HG03521 (cell line): Measurements from ENCODE around the gene PXDN.
"Not testable (repeated sequence)": the region's sequence is repeated elsewhere in the genome, so short reads cannot be mapped to it uniquely, and the experiment has no call there.

Source experiments
- ATAC-seq: cut with Tn5 transposase; IDR thresholded peaks from one replicate; pipeline ENCODE4 v1.9.1; 2021; ENCODE audit warnings: mild to moderate bottlenecking, moderate library complexity; ENCODE audit not compliant: unreplicated experiment

Gene PXDN

DNA sequence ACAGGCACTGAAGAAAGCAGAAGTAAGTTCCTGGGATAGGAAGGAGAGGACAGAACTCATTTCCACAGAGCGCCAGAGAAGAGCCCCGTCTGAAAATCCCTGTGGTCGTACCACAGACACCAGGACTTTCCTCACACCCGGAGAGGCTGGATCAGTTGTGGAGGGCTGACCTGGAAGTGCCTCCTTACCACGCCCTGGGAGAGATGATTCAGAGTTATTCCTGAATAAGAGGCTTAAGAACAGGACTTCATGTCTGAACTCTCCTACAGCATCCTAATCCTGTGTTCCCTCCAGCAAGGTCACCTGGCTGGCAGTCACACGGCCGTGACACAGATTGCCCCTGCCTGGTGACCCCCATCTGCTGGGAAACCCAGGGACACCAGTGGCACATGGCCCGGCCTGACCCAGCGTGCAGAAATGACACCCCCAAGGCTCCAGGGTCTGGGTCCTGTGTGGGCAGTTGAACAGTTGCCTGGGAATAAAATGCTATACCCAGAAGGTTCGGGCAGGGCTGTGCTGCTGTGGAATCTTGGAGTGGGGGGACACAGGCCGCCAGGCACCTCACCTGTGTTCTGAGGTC is 105.9 kb downstream of the PXDN start:
- ATAC-seq, result no peak

GRCh38 chr2:1636791-1637415 is 107.4 kb downstream of the PXDN start:
- no peak for ATAC-seq

DNA sequence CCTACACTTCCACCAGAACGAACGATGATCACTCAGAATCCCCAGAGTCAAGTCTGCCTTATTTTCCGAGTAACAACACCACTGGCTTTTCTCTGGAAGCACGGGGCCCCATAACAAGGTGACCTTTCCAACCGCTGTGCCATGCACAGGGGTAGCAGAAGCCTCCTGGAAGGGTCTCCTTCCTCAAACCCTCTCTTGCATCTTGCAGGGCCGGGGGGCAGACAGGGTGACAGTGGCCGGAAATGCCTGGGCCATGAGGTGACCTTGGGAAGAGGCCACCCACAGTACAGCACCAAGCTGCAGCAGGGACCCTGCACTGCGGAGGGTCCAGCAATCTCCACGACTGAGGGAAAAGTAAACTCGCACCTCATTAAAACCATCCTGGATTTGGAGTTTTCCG is 108.5 kb downstream of the PXDN start:
- ATAC-seq, result no peak

DNA sequence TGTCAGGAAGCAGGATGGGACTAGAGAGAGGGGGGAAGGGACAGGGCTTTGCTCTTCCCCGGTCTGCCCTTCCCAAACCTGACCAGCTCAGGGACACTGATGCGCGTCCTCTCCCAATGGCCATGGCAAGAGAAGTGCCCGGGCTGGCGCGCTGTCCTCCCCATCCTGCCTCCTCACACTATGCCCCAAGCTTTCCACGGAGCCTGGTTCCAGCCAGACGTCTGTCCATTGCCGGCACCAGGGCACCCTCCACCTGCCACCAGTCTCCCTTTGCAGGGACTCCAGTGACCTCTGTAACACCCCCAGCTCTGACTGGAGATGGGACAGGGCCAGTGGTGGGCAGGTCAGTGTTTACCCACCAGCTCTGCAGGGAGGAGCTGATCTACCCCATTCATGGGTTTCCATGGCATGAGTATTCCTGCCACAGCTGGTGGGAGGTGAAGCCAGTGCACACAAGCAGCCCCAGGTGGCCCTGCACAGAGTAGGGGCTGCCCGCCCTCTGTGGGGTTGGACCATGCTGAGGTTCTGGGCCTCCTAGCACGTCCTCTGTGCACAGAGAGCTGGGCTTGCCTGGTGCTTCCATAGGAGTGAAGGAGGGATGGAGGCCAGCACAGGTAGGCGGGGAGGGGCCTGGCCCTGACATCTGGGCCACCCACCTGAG is 109.5 kb downstream of the PXDN start:
- no peak for ATAC-seq

DNA sequence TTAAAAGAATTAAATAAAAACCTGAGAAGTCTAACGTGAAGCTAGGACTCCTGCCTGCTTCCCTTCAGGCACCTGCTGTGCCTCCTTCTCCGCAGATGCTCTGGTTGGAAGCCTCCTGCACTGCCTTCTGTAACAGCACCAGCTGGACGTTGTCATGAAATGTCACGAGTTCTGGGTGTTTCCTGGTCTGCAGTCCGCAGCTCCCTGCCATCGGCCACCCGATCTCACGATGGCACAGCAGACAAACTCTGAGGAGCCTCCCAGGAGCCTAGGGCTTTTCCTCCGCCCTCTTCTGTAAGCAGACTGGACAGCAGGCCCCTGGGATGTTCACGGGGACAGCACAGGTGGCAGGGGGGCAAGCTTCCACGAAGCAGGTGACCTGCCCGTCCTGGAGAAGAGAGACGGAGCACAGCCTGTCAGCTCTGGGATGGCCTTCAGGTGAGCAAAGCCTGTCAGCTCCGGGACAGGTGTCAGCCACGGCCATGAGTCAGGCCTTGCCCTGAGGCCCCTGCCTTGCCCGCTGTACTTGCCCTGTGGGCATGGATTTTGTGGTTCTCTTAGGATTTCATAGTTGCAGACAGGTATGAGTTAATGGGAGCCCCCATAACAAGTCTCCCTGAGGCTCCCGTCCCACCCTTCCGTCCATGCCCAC is 110.3 kb downstream of the PXDN start:
- ATAC-seq, result no peak

DNA sequence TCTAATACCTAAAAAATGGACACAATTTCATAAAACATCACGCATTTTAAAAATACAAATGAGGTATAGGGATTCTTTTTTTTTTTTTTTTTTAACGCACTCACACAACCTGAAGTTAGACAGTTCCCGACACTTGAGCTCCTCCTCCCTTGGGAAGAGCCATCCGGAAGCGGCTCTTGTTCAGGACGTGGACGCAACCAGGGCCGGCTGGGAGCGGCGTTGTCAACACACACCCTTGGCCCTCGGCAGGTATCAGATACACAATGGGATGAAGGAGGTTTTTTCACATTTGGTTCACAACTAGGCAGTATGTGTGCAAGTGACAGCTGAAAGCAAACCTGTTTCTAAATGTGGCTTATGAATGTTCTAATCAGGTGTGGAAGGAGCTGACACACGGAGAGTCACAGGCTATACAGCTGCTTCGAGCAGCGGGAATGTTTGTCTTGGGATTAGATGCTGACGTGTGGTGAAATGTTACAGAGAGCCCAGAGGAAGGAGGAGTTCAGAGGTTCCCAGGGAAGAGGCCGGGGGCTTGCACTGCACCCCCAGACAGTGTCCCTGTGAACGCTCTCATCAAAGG is 111.1 kb downstream of the PXDN start:
- no peak for ATAC-seq

DNA sequence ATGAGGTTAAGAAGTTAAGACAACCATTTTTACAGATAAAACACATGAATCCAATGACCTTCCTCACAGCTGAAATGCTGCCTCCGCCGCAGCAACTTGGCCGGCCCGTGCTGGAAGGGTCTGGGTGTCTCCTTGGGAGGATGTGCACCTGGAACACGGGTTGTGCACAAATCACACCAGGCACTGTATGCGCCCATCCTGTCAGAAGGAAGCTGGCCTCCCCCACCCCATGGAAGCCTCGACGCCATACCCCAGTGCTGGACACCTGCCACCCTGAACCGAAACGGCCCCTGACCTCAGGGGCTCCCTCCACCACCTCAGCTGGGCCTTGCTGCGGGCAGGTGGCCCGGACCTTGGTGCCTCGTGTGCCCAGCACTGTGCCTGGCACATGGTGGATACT is 111.8 kb downstream of the PXDN start:
- no peak for ATAC-seq

DNA sequence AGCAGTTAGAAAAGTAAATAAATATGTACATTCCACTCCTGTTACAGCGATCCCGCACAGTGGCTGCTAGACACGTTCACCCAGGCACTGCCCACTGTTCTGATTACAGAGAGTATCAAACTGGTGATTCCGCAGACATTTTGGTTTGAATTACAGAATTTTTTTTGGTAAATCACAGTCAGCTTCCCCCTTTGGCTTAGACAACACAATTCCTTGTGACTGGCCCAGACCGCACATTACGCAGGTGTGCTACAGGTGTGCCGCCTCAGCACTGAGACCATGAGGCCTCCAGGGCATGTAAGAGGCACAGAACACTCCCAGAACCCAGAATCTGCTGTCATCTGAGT is 112.3 kb downstream of the PXDN start:
- no peak for ATAC-seq

DNA sequence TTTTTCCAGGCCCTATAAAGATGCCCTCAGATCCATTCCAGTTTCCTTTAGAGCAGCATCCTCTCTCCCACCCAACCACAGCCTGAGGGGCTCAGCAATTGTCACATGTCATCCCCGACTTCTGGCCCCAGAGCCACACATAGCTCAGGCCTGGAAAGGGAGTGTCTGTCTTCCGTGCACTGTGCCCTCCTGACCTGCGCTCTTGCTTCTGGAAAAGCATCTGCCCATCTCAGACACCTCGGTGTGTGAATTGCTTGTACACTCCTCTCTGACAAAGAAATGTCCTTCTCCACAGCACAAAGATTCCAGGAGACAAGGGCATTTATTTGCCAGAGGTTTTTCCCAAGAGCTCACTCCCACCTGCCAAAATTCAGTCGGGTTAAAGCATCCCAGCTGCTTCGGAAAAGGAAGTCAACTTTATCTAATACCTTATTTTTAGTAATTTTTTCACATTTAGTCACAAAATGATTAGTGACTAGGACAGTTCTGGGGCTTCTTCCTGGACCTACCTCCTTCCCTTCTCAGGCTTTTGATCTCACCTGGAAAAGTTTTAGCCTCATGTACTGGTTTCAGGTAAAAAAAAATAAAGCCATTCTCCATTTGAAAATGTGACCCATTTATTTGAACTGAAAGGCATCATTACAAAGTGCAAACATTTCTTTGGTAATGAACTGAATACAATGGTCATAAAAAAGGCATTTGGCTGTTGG is 112.9 kb downstream of the PXDN start:
- ATAC-seq, result no peak

GRCh38 chr2:1628893-1629292 is 115.4 kb downstream of the PXDN start:
- no peak for ATAC-seq

DNA sequence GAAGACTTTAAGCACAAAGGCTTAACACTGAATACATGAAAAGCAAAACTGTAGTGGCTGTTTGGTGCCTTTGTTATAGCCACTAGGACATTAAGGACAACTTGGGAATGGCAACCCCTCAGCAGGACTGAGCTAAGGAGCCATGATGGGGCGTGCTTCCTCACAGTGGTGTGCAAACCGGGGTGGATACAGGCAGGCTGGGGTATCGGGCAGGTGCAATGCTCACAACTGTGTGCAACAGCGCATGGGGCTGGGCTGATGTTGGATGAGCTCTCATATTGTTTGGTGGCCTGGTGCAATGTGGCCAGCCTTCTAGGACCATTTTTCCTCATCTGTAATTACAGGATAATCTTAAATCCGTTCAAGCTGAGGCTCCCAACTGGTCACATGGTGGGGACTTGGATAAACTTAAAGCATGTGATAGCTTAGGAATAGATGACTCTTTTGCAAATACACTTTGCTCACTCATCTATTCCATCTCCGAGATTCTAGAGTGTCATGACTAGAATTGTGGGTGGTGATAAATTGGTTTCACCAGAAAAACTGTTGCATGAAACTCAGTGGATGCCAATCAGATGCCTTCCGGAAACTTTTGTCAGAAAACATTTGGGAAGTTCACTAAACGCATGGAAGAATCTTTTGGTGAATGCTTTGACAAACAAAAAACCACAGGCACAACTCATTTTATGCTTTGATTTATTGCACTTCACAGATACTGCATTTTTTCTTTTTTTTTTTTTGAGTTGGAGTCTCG is 116.5 kb downstream of the PXDN start:
- ATAC-seq, result no peak

- no peak for ATAC-seq
These were observed 118.0 kb downstream of the PXDN start for GRCh38 chr2:1626271-1626681.

- ATAC-seq, result no peak
These were observed 118.9 kb downstream of the PXDN start for GRCh38 chr2:1625281-1626001.

- ATAC-seq, result no peak
These were observed 120.3 kb downstream of the PXDN start for GRCh38 chr2:1623906-1624445.

- ATAC-seq, result no peak
These were observed 121.7 kb downstream of the PXDN start for GRCh38 chr2:1622521-1623200.

GRCh38 chr2:1621976-1622375 is 122.3 kb downstream of the PXDN start:
- not testable (repeated sequence) for ATAC-seq

- no peak for ATAC-seq
These were observed 122.8 kb downstream of the PXDN start for GRCh38 chr2:1621501-1621900.

DNA sequence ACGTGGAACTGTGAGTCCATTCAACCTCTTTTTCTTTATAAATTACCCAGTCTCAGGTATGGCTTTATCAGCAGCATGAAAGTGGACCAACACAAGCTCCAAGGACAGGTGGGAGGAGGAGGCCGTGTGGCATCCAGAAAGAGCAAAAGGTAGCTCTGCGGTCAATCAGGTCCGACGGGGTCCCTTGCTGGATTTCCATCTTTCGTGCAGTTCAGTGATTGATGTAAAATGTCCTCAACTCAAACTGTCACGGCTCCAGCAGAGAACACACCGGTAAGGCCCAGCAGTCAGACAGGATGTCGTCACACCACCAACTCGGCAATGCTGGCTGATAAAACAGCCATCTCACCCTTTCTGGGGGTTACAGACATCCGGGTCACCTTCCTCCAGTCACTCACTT is 123.3 kb downstream of the PXDN start:
- ATAC-seq, result no peak

- ATAC-seq, result no peak
These were observed 124.2 kb downstream of the PXDN start for GRCh38 chr2:1620081-1620480.
